H1 (cell line): ENCODE data around the gene KCND3. TPM values are rescaled to one million over a fixed set of nuclear protein-coding genes. Genes with fewer than 3 reads are reported as not detected.

Source experiments
- CBX5 ChIP-seq: fragments of 300-800, 300-1000 bp; sonication (generic); IDR thresholded peaks from 2 replicates; pipeline ENCODE4 v1.7.1; 2016; ENCODE audit warnings: antibody characterized with exemption, low read length, low read depth
- CHD1 ChIP-seq: IDR thresholded peaks from 2 replicates; pipeline ENCODE4 v1.6.1; 2012; ENCODE audit warnings: low read depth, low read length, improper control_type of control experiment
- CREB1 ChIP-seq: IDR thresholded peaks from 2 replicates; pipeline ENCODE4 v1.6.1; 2012; ENCODE audit warnings: inconsistent platforms
- JUND ChIP-seq: IDR thresholded peaks from 2 replicates; pipeline ENCODE4 v1.6.1; 2011; ENCODE audit warnings: mild to moderate bottlenecking, improper control_type of control experiment, low read length
- PHF8 ChIP-seq: fragments of 200-600 bp; sonication (generic); conservative IDR thresholded peaks from 2 replicates; pipeline ENCODE4 v1.7.1; 2012; ENCODE audit warnings: low read depth, mild to moderate bottlenecking, inconsistent platforms, low read length, moderate library complexity
- SIN3A ChIP-seq, 2 experiments: IDR thresholded peaks in 1 of 2; conservative IDR thresholded peaks in 1 of 2; 2 replicates each; pipeline ENCODE4 v1.6.1; 2011 to 2012; ENCODE audit warnings: low read length in 2 of 2, improper control_type of control experiment in 1 of 2, low read depth in 1 of 2, mild to moderate bottlenecking in 1 of 2
- TAF1 ChIP-seq: IDR thresholded peaks from 2 replicates; pipeline ENCODE4 v1.6.1; 2011; ENCODE audit warnings: mild to moderate bottlenecking, low read depth, low read length
- TBP ChIP-seq: IDR thresholded peaks from 2 replicates; pipeline ENCODE4 v1.6.1; 2011; ENCODE audit warnings: low read depth, low read length, improper control_type of control experiment
- TEAD4 ChIP-seq: IDR thresholded peaks from 2 replicates; pipeline ENCODE4 v1.6.1; 2012; ENCODE audit warnings: low read depth, low read length, inconsistent platforms, mixed read lengths
- polyA plus RNA-seq, 7 experiments: library from polyadenylated mRNA; depleted of rRNA in 3 of 7; stranded (reverse) in 5 of 7; unstranded in 2 of 7; fragments of >200 nt in 5 of 7; fragments of 200-250 nt in 2 of 7; gene quantifications; 1 replicate in 5 of 7; 2 replicates in 1 of 7; 4 replicates in 1 of 7; pipeline versions ENCODE4 v1.2.1 to v1.2.3, GENCODE V29; 2011 to 2013; ENCODE audit warnings: missing spikeins in 2 of 7, mixed read lengths in 2 of 7
- total RNA-seq: library from RNA; stranded (reverse); fragmentation: NEBNext Ultra II Directional; extraction: Animal tissue kit (Norgen Biotek cat#: 25700); gene quantifications from 2 replicates; pipeline ENCODE4 v1.2.1, GENCODE V29; 2021
- TF ChIP-seq, protein P1 (sequence below): fragments of 300-600 bp; sonication (generic); IDR thresholded peaks from 2 replicates; pipeline ENCODE4 v1.7.1; 2012; ENCODE audit warnings: low read length, moderate library complexity, mild to moderate bottlenecking, inconsistent platforms; ENCODE audit not compliant: insufficient replicate concordance

The KCND3 gene
- total and polyA plus RNA-seq, 2 of the 8 experiments (the other 6 are each of a cell fraction or from before 2014, with no cell fraction given) = 0.14 to 0.48 TPM

DNA sequence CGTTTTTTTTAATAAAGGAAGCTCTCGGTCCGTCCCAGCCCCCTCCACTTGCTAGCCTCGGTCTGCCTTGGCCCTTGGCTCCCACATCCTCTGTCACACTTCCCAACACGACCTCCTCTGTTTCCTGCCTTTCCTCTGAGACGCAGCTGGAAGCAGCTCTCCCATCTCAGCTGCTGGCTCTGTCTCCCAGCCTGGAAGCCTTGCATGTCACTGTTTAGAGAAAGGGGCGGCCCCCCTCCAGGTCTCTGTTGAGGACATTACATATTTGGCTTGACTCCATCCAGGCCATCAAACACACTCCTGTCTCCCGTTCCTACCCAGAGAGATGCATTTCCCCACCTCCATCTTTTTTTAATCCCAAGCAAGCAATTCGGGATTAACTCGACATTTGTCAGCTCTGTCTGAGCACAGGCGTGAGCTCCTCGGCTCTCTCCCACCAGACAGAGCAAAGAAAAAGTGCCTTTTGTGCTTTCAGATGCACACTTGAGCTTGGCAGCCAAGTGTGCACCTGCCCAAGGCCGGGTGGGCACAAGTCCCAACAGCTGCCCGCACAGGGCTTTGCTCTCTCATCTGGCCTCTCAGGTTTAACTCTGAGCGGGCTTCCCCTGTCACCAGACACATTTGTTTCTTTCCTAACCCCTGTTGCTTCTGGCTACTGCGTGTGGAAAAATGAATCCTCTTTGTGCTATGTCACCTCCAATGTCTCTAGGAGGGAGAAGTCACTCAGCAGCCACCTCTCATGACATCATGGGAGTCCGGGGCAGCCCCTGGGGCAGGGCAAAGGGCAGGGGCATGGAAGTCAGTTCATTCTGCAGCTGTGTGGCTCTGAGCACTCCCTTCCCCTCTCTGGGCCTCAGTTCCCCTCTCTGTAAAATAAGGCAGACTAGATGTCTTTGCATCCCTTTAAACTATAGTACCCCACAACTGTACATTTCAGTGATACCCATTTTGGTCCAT, 108.3 kb downstream of the KCND3 start (continued):
- TF ChIP-seq TEAD4 = no peak
- TF ChIP-seq SIN3A (conservative IDR thresholded peaks at IDR 0.05 in 1 of 2, IDR thresholded peaks at IDR 0.05 in 1 of 2; ENCODE audit: low read depth in 1 of 2, low read length in 2 of 2) = no peak
- no peak for TF ChIP-seq CHD1
- TF ChIP-seq CBX5 = no peak
- no peak for TF ChIP-seq PHF8
- TF ChIP-seq TBP = no peak
- no peak for TF ChIP-seq CREB1
- no peak for TF ChIP-seq TAF1
- TF ChIP-seq, protein P1, sequence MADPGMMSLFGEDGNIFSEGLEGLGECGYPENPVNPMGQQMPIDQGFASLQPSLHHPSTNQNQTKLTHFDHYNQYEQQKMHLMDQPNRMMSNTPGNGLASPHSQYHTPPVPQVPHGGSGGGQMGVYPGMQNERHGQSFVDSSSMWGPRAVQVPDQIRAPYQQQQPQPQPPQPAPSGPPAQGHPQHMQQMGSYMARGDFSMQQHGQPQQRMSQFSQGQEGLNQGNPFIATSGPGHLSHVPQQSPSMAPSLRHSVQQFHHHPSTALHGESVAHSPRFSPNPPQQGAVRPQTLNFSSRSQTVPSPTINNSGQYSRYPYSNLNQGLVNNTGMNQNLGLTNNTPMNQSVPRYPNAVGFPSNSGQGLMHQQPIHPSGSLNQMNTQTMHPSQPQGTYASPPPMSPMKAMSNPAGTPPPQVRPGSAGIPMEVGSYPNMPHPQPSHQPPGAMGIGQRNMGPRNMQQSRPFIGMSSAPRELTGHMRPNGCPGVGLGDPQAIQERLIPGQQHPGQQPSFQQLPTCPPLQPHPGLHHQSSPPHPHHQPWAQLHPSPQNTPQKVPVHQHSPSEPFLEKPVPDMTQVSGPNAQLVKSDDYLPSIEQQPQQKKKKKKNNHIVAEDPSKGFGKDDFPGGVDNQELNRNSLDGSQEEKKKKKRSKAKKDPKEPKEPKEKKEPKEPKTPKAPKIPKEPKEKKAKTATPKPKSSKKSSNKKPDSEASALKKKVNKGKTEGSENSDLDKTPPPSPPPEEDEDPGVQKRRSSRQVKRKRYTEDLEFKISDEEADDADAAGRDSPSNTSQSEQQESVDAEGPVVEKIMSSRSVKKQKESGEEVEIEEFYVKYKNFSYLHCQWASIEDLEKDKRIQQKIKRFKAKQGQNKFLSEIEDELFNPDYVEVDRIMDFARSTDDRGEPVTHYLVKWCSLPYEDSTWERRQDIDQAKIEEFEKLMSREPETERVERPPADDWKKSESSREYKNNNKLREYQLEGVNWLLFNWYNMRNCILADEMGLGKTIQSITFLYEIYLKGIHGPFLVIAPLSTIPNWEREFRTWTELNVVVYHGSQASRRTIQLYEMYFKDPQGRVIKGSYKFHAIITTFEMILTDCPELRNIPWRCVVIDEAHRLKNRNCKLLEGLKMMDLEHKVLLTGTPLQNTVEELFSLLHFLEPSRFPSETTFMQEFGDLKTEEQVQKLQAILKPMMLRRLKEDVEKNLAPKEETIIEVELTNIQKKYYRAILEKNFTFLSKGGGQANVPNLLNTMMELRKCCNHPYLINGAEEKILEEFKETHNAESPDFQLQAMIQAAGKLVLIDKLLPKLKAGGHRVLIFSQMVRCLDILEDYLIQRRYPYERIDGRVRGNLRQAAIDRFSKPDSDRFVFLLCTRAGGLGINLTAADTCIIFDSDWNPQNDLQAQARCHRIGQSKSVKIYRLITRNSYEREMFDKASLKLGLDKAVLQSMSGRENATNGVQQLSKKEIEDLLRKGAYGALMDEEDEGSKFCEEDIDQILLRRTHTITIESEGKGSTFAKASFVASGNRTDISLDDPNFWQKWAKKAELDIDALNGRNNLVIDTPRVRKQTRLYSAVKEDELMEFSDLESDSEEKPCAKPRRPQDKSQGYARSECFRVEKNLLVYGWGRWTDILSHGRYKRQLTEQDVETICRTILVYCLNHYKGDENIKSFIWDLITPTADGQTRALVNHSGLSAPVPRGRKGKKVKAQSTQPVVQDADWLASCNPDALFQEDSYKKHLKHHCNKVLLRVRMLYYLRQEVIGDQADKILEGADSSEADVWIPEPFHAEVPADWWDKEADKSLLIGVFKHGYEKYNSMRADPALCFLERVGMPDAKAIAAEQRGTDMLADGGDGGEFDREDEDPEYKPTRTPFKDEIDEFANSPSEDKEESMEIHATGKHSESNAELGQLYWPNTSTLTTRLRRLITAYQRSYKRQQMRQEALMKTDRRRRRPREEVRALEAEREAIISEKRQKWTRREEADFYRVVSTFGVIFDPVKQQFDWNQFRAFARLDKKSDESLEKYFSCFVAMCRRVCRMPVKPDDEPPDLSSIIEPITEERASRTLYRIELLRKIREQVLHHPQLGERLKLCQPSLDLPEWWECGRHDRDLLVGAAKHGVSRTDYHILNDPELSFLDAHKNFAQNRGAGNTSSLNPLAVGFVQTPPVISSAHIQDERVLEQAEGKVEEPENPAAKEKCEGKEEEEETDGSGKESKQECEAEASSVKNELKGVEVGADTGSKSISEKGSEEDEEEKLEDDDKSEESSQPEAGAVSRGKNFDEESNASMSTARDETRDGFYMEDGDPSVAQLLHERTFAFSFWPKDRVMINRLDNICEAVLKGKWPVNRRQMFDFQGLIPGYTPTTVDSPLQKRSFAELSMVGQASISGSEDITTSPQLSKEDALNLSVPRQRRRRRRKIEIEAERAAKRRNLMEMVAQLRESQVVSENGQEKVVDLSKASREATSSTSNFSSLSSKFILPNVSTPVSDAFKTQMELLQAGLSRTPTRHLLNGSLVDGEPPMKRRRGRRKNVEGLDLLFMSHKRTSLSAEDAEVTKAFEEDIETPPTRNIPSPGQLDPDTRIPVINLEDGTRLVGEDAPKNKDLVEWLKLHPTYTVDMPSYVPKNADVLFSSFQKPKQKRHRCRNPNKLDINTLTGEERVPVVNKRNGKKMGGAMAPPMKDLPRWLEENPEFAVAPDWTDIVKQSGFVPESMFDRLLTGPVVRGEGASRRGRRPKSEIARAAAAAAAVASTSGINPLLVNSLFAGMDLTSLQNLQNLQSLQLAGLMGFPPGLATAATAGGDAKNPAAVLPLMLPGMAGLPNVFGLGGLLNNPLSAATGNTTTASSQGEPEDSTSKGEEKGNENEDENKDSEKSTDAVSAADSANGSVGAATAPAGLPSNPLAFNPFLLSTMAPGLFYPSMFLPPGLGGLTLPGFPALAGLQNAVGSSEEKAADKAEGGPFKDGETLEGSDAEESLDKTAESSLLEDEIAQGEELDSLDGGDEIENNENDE = no peak
- no peak for TF ChIP-seq JUND
